IMR-90 (cell line): Measurements from ENCODE around the gene TBCA. TPM values are rescaled to one million over a fixed set of nuclear protein-coding genes. Genes with fewer than 3 reads are reported as not detected.

Experiments used
- ATAC-seq: fragments of 200-7000 bp; cut with Tn5 transposase; 2 replicates; pipeline ENCODE4 v1.9.1; 2020; ENCODE audit warnings: low read depth, mild to moderate bottlenecking, moderate library complexity
- BruUV-seq: library from RNA; stranded (reverse); fragments of 400-500 nt; replicated peaks from 2 replicates; lab custom pipeline; 2021; lab: Mats Ljungman, UMichigan
- CTCF ChIA-PET: fragments of 300-600 bp; formaldehyde crosslinking; extraction: SDS; loops from one replicate; lab custom pipeline; 2021; ENCODE audit warnings: antibody characterized with exemption; lab: Yijun Ruan, JAX
- POLR2A ChIA-PET: fragments of 300-600 bp; sonication (Branson Sonifier 250); formaldehyde crosslinking; loops from one replicate; lab custom pipeline; 2022; ENCODE audit warnings: antibody characterized with exemption; ENCODE audit not compliant: unreplicated experiment; lab: Charles Lee
- DNase-seq: peaks from one replicate; pipeline ENCODE4 v3.0.0; 2013
- H2AFZ ChIP-seq: replicated peaks from 2 replicates; pipeline ENCODE3; 2013; ENCODE audit warnings: low read length, mild to moderate bottlenecking; ENCODE audit not compliant: poor library complexity
- H2AK5ac ChIP-seq: 2 replicates; pipeline ENCODE4 v1.6.1; 2013; ENCODE audit warnings: low read depth, low read length, inconsistent platforms
- H2AK9ac ChIP-seq: replicated peaks from 2 replicates; pipeline ENCODE3; 2013; ENCODE audit warnings: mild to moderate bottlenecking, low read depth, low read length, moderate library complexity; ENCODE audit not compliant: poor library complexity
- H2BK120ac ChIP-seq: 2 replicates; pipeline ENCODE4 v1.6.1; 2013; ENCODE audit warnings: low read depth, low read length, inconsistent platforms
- H2BK15ac ChIP-seq: 3 replicates; pipeline ENCODE4 v1.6.1; 2013; ENCODE audit warnings: low read depth, low read length, inconsistent platforms
- H2BK20ac ChIP-seq: 2 replicates; pipeline ENCODE4 v1.6.1; 2013; ENCODE audit warnings: low read depth, mild to moderate bottlenecking, inconsistent platforms, low read length, moderate library complexity
- H2BK5ac ChIP-seq: 2 replicates; pipeline ENCODE4 v1.6.1; 2013; ENCODE audit warnings: mild to moderate bottlenecking, low read depth, low read length, inconsistent platforms; ENCODE audit not compliant: poor library complexity, severe bottlenecking
- H3K14ac ChIP-seq: replicated peaks from 2 replicates; pipeline ENCODE4 v1.6.1; 2013; ENCODE audit warnings: low read depth, low read length, inconsistent platforms
- H3K18ac ChIP-seq: 2 replicates; pipeline ENCODE4 v1.6.1; 2013; ENCODE audit warnings: low read depth, low read length, control low read depth
- H3K23ac ChIP-seq: 2 replicates; pipeline ENCODE4 v1.6.1; 2013; ENCODE audit warnings: low read depth, low read length, inconsistent platforms
- H3K27ac ChIP-seq: 2 replicates; pipeline ENCODE4 v1.5.1; 2013; ENCODE audit warnings: mild to moderate bottlenecking, control low read depth, low read length; ENCODE audit not compliant: insufficient read depth
- H3K27me3 ChIP-seq: 2 replicates; pipeline ENCODE4 v1.6.1; 2013; ENCODE audit warnings: low read length; ENCODE audit not compliant: control insufficient read depth, insufficient read depth
- H3K36me3 ChIP-seq: 2 replicates; pipeline ENCODE4 v1.6.1; 2013; ENCODE audit warnings: low read length, mixed read lengths; ENCODE audit not compliant: control insufficient read depth, insufficient read depth
- H3K4ac ChIP-seq: 2 replicates; pipeline ENCODE4 v1.6.1; 2013; ENCODE audit warnings: low read depth, low read length, inconsistent platforms
- H3K4me1 ChIP-seq: 2 replicates; pipeline ENCODE4 v1.6.1; 2013; ENCODE audit warnings: low read length, mixed read lengths; ENCODE audit not compliant: control insufficient read depth, insufficient read depth
- H3K4me2 ChIP-seq: 2 replicates; pipeline ENCODE4 v1.6.1; 2013; ENCODE audit warnings: low read depth, mild to moderate bottlenecking, control low read depth, low read length, moderate library complexity
- H3K4me3 ChIP-seq: 2 replicates; pipeline ENCODE4 v1.5.1; 2013; ENCODE audit warnings: low read depth, mild to moderate bottlenecking, control low read depth, low read length, moderate library complexity; ENCODE audit not compliant: insufficient read depth
- H3K56ac ChIP-seq: 2 replicates; pipeline ENCODE4 v1.6.1; 2013; ENCODE audit warnings: low read length, inconsistent platforms; ENCODE audit not compliant: insufficient read depth; ENCODE audit errors: extremely low read depth
- H3K79me1 ChIP-seq, 2 experiments: 2 replicates each; pipeline ENCODE4 v1.6.1; 2013; ENCODE audit warnings: low read length in 2 of 2, inconsistent platforms in 1 of 2, low read depth in 1 of 2
- H3K9ac ChIP-seq: 2 replicates; pipeline ENCODE4 v1.6.1; 2013; ENCODE audit warnings: low read depth, low read length, control low read depth
- H3K9me1 ChIP-seq: 2 replicates; pipeline ENCODE4 v1.6.1; 2013; ENCODE audit warnings: low read length, inconsistent platforms; ENCODE audit not compliant: insufficient read depth
- H3K9me3 ChIP-seq: 2 replicates; pipeline ENCODE4 v1.6.1; 2013; ENCODE audit warnings: low read length; ENCODE audit not compliant: control insufficient read depth, insufficient read depth
- H4K20me1 ChIP-seq: 2 replicates; pipeline ENCODE4 v1.6.1; 2013; ENCODE audit warnings: low read length, inconsistent platforms; ENCODE audit not compliant: insufficient read depth
- H4K5ac ChIP-seq: 2 replicates; pipeline ENCODE4 v1.6.1; 2013; ENCODE audit warnings: mild to moderate bottlenecking, low read depth, low read length, control low read depth
- H4K8ac ChIP-seq, 2 experiments: 2 replicates each; pipeline ENCODE4 v1.6.1; 2013; ENCODE audit warnings: low read depth in 2 of 2, low read length in 2 of 2, control low read depth in 1 of 2, inconsistent platforms in 1 of 2
- H4K91ac ChIP-seq: 2 replicates; pipeline ENCODE4 v1.6.1; 2013; ENCODE audit warnings: low read depth, low read length, inconsistent platforms; ENCODE audit not compliant: insufficient read depth
- BHLHE40 ChIP-seq: fragments of 150-350 bp; IDR thresholded peaks from 2 replicates; pipeline ENCODE4 v1.6.1; 2016; ENCODE audit warnings: mild to moderate bottlenecking, low read depth, low read length
- FOS ChIP-seq: fragments of 150-350 bp; IDR thresholded peaks from 2 replicates; pipeline ENCODE4 v1.6.1; 2016; ENCODE audit warnings: low read depth, low read length
- MAFK ChIP-seq: IDR thresholded peaks from 2 replicates; pipeline ENCODE4 v1.6.1; 2012; ENCODE audit warnings: low read depth, low read length, improper control_type of control experiment
- MAZ ChIP-seq: IDR thresholded peaks from 2 replicates; pipeline ENCODE4 v1.6.1; 2012; ENCODE audit warnings: low read depth, mild to moderate bottlenecking, low read length, improper control_type of control experiment, moderate library complexity, borderline replicate concordance
- MXI1 ChIP-seq: IDR thresholded peaks from 2 replicates; pipeline ENCODE4 v1.6.1; 2012; ENCODE audit warnings: low read depth, mild to moderate bottlenecking, low read length, moderate library complexity, borderline replicate concordance
- NFE2L2 ChIP-seq: fragments of 150-350 bp; IDR thresholded peaks from 2 replicates; pipeline ENCODE4 v1.6.1; 2016; ENCODE audit warnings: low read depth, mild to moderate bottlenecking, low read length
- RAD21 ChIP-seq: IDR thresholded peaks from 2 replicates; pipeline ENCODE4 v1.6.1; 2012; ENCODE audit warnings: low read length, improper control_type of control experiment
- RCOR1 ChIP-seq: IDR thresholded peaks from 2 replicates; pipeline ENCODE4 v1.6.1; 2012; ENCODE audit warnings: mild to moderate bottlenecking, low read length, improper control_type of control experiment; ENCODE audit not compliant: insufficient replicate concordance
- RFX5 ChIP-seq: IDR thresholded peaks from 2 replicates; pipeline ENCODE4 v1.8.0; 2012; ENCODE audit warnings: low read depth, mild to moderate bottlenecking, low read length, moderate library complexity
- SMC3 ChIP-seq: fragments of 150-350 bp; IDR thresholded peaks from 2 replicates; pipeline ENCODE4 v1.6.1; 2016; ENCODE audit warnings: low read depth, mild to moderate bottlenecking, antibody characterized with exemption, low read length, moderate library complexity
- USF2 ChIP-seq: fragments of 150-350 bp; IDR thresholded peaks from 2 replicates; pipeline ENCODE4 v1.6.1; 2017; ENCODE audit warnings: mild to moderate bottlenecking, antibody characterized with exemption, low read length, low read depth
- WGBS, 2 experiments: methylation state at CpG; one replicate each; pipeline versions ENCODE4 v1.1.5 to v1.1.7; 2013; ENCODE audit warnings: missing lambda C conversion rate in 2 of 2; ENCODE audit not compliant: insufficient read length in 1 of 2; ENCODE audit errors: extremely low coverage in 2 of 2; 5-methylcytosine and 5-hydroxymethylcytosine counted together
- dilution Hi-C: fragments of 300-500 bp; cut with HindIII; formaldehyde crosslinking; loops from one replicate; pipeline ENCODE4 v1.14.3; 2018; ENCODE audit warnings: low sequenced_read_pairs; ENCODE audit not compliant: unreplicated experiment
- in situ Hi-C: fragments of 300-500 bp; cut with MboI; formaldehyde crosslinking; loops from 3 replicates; pipeline ENCODE4 v1.14.3; 2019; ENCODE audit warnings: low sequenced_read_pairs, inconsistent platforms, mixed read lengths
- intact Hi-C: fragments of 100-400 bp; cut with micrococcal nuclease; formaldehyde crosslinking; loops from 2 replicates; pipeline ENCODE4 v1.10.0; 2022
- polyA plus RNA-seq, 3 experiments: library from polyadenylated mRNA; depleted of rRNA; stranded (reverse); fragments of >200 nt; gene quantifications; 2 replicates each; pipeline ENCODE4 v1.2.3, GENCODE V29; 2012; ENCODE audit warnings: low replicate concordance in 1 of 3
- total RNA-seq: library from RNA; depleted of rRNA; stranded (reverse); fragments of >200 nt; gene quantifications from 2 replicates; pipeline ENCODE4 v1.2.3, GENCODE V29; 2012
- TF ChIP-seq, protein P1 (sequence below): conservative IDR thresholded peaks from 2 replicates; pipeline ENCODE4 v1.5.1; 2012; ENCODE audit warnings: mild to moderate bottlenecking, low read depth, low read length, improper control_type of control experiment

Gene TBCA
- total and polyA plus RNA-seq, 2 of the 4 experiments (the other 2 are of a cell fraction), result 6.1 to 137 TPM

GRCh38 chr5:77645158-77645994 is 130.8 kb downstream of the TBCA start:
- H3K4me3 ChIP-seq, result peak overlapping the region; percentile 25; the same call in 1 of the 2 replicates
- no peak overlapping the region for H3K9ac ChIP-seq
- no peak overlapping the region for H4K5ac ChIP-seq
- H2AK9ac ChIP-seq, result no peak overlapping the region
- no peak overlapping the region for H3K4ac ChIP-seq
- no peaks in the 10 kb centered on the region for H3K36me3 ChIP-seq
- no TSS peak for BruUV-seq
- no peak for TF ChIP-seq RFX5
- no peak for TF ChIP-seq MXI1
- TF ChIP-seq, protein P1, sequence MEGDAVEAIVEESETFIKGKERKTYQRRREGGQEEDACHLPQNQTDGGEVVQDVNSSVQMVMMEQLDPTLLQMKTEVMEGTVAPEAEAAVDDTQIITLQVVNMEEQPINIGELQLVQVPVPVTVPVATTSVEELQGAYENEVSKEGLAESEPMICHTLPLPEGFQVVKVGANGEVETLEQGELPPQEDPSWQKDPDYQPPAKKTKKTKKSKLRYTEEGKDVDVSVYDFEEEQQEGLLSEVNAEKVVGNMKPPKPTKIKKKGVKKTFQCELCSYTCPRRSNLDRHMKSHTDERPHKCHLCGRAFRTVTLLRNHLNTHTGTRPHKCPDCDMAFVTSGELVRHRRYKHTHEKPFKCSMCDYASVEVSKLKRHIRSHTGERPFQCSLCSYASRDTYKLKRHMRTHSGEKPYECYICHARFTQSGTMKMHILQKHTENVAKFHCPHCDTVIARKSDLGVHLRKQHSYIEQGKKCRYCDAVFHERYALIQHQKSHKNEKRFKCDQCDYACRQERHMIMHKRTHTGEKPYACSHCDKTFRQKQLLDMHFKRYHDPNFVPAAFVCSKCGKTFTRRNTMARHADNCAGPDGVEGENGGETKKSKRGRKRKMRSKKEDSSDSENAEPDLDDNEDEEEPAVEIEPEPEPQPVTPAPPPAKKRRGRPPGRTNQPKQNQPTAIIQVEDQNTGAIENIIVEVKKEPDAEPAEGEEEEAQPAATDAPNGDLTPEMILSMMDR, result peak; percentile 47
- no peak for TF ChIP-seq BHLHE40
- TF ChIP-seq SMC3, result peak; percentile 39
- no peak for TF ChIP-seq MAFK
- no peak for TF ChIP-seq NFE2L2
- no peak for TF ChIP-seq USF2
- TF ChIP-seq MAZ, result no peak
- TF ChIP-seq FOS, result no peak
- TF ChIP-seq RAD21, result peak; percentile 41
- TF ChIP-seq RCOR1, result no peak
- H2AFZ ChIP-seq, result no peak overlapping the region
- no peak overlapping the region for H4K91ac ChIP-seq
- peaks cover 88% of the 10 kb centered on the region for H3K27me3 ChIP-seq
- peaks cover 6% of the 10 kb centered on the region; the same call in 1 of the 2 replicates for H4K20me1 ChIP-seq
- WGBS, 2 experiments, result 4% methylated on average over 40 of the region's 80 CpGs; no CpG with 5 or more reads in 1 of the 2 experiments
- no peak overlapping the region for H2BK15ac ChIP-seq
- H3K56ac ChIP-seq, result no peak overlapping the region
- CTCF ChIA-PET, result no interaction called here
- no peak overlapping the region for H2BK120ac ChIP-seq
- H3K4me2 ChIP-seq, result peak overlapping the region; percentile 79
- no peak overlapping the region for H2BK20ac ChIP-seq
- no peak overlapping the region for H4K8ac ChIP-seq
- H2BK5ac ChIP-seq, result no peak overlapping the region
- H3K79me1 ChIP-seq, result no peaks in the 10 kb centered on the region
- peak overlapping the region; percentile 52; the same call in 1 of the 2 replicates for H3K23ac ChIP-seq
- in situ Hi-C loops (no loop called here), dilution Hi-C loops (no loop called here), intact Hi-C loops (loop anchor here (10.0 kb wide), 1 partner anchor 359 kb away; no protein-coding TSS in a partner anchor)
- POLR2A ChIA-PET, result no interaction called here
- H3K18ac ChIP-seq, result no peak overlapping the region
- no peaks in the 10 kb centered on the region for H3K9me1 ChIP-seq
- H3K27ac ChIP-seq, result no peak overlapping the region
- H3K4me1 ChIP-seq, result peaks cover 2% of the 10 kb centered on the region; the same call in 1 of the 2 replicates
- peaks cover 11% of the 10 kb centered on the region; the same call in 1 of the 2 replicates for H3K9me3 ChIP-seq
- H3K14ac ChIP-seq, result no peak overlapping the region
- peak; percentile 70 for ATAC-seq
- no peak overlapping the region for H2AK5ac ChIP-seq
- no peak for DNase-seq
